ENCODE measurements around the gene DOCK2. TPM values are rescaled to one million over a fixed set of nuclear protein-coding genes. Genes with fewer than 3 reads are reported as not detected.
A peak's percentile ranks its signal among the peaks of the same experiment; 100 is the strongest.

The DOCK2 gene
- polyA plus RNA-seq, 1 of the 3 experiments (the other 2 are of a cell fraction), result 3.8 TPM

- WGBS (ENCODE audit: low lambda C conversion rate), result 71% methylated on average over 1 of the region's 1 CpG
- CTCF ChIA-PET, result interaction anchor here (1.1 to 1.3 kb wide), 2 partner anchors 10 to 289 kb away, joined by 3 to 5 read pairs; partner anchors contain the start of gene INSYN2B
Measured at GRCh38 chr5:169691471-169691870, 54.4 kb downstream of the DOCK2 start.

DNA sequence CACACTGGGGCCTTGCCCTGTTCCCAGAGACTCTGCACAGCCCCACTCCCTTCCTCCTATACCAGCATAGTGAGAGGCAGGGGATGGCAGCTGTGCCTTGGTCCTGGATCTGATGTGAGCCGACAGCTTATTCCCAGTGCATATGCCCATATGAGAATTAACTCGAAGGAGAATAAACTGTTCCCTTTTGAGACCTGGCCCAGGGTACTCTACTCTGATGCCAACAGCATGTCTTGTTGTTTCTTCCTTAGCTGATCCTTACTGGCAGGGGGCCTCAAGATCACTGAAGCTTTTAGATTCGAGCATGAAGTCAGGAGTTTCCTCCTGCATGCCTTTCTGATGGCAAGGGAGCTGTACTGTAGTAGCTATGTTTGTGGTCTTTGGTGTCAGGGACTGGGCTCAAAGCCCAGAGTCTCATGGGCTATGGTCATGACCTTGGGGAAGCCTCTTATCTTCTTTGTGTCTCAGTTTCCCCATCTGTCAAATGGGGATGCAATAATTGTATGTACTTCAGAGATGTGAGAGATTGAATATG is 57.1 kb downstream of the DOCK2 start:
- Histone ChIP-seq H3K9me2 (no peaks in the 10 kb centered on the region), H3K9me3 (no peaks in the 10 kb centered on the region), H2AFZ (ENCODE audit: low read depth) (no peak overlapping the region), H3F3A (replicated peaks; ENCODE audit: insufficient read depth) (peaks cover 34% of the 10 kb centered on the region), H3K9ac (no peak overlapping the region), H3K36me3 (replicated peaks in 1 of 2; ENCODE audit: control insufficient read depth in 1 of 2, insufficient read depth in 2 of 2, low read length in 1 of 2) (no peaks in the 10 kb centered on the region), H3K4me2 (no peak overlapping the region), H3K27ac (ENCODE audit: low read depth in 2 of 2, low read length in 1 of 2) (peak overlapping the region in 1 of 2 experiments; percentile 96; a peak in 2 of 4 replicates), H3K4me1 (ENCODE audit: control insufficient read depth in 1 of 2, insufficient read depth in 2 of 2, low read depth in 1 of 2, low read length in 1 of 2) (peaks cover 14 to 37% of the 10 kb centered on the region in 2 experiments), H4K20me1 (ENCODE audit: insufficient read depth) (no peaks in the 10 kb centered on the region), H3K4me3 (ENCODE audit: low read depth in 2 of 2, low read length in 1 of 2) (no peak overlapping the region), H3K79me2 (ENCODE audit: insufficient read depth) (peaks cover 9% of the 10 kb centered on the region; the same call in 1 of the 2 replicates), H3K27me3 (ENCODE audit: insufficient read depth) (no peaks in the 10 kb centered on the region)
- DNase-seq, result no peak
- ChIA-PET CTCF (interaction anchor here (2.6 kb wide), 1 partner anchor 8 kb away, joined by 14 read pairs; no protein-coding TSS in a partner anchor), POLR2A (no interaction called here)
- 89% methylated on average over 3 of the region's 3 CpGs for WGBS (ENCODE audit: low lambda C conversion rate)
- TF ChIP-seq RXRA (IDR thresholded peaks at IDR 0.05; ENCODE audit: borderline replicate concordance, low read depth) (no peak), CHD2 (IDR thresholded peaks at IDR 0.05; ENCODE audit: low read length, partially characterized antibody) (no peak), TEAD4 (IDR thresholded peaks at IDR 0.05; ENCODE audit: borderline replicate concordance, insufficient read depth) (no peak), RCOR1 (IDR thresholded peaks at IDR 0.05; ENCODE audit: low read length) (no peak), RFX5 (IDR thresholded peaks at IDR 0.05; ENCODE audit: low read length) (no peak), CTCF (IDR thresholded peaks at IDR 0.05) (no peak), EZH2phosphoT487 (IDR thresholded peaks at IDR 0.05; ENCODE audit: borderline replicate concordance, low read depth) (no peak), PBX3 (IDR thresholded peaks at IDR 0.05) (no peak), EP300 (IDR thresholded peaks at IDR 0.05; ENCODE audit: borderline replicate concordance in 1 of 2, low read depth in 1 of 2, low read length in 1 of 2) (no peak)

More at GRCh38 chr5:169691471-169691870, 54.4 kb downstream of the DOCK2 start:
- Histone ChIP-seq H3K9me2 (no peaks in the 10 kb centered on the region), H3K79me2 (ENCODE audit: insufficient read depth) (no peaks in the 10 kb centered on the region), H3K4me1 (ENCODE audit: control insufficient read depth in 1 of 2, insufficient read depth in 2 of 2, low read depth in 1 of 2, low read length in 1 of 2) (peaks cover 9 to 17% of the 10 kb centered on the region in 2 experiments), H3K27me3 (ENCODE audit: insufficient read depth) (no peaks in the 10 kb centered on the region), H4K20me1 (ENCODE audit: insufficient read depth) (no peaks in the 10 kb centered on the region), H3K36me3 (replicated peaks in 1 of 2; ENCODE audit: control insufficient read depth in 1 of 2, insufficient read depth in 2 of 2, low read length in 1 of 2) (no peaks in the 10 kb centered on the region), H2AFZ (ENCODE audit: low read depth) (no peak overlapping the region), H3K27ac (ENCODE audit: low read depth in 2 of 2, low read length in 1 of 2) (no peak overlapping the region), H3K9me3 (no peaks in the 10 kb centered on the region), H3K4me2 (no peak overlapping the region), H3K4me3 (ENCODE audit: low read depth in 2 of 2, low read length in 1 of 2) (no peak overlapping the region), H3K9ac (no peak overlapping the region), H3F3A (replicated peaks; ENCODE audit: insufficient read depth) (peaks cover 19% of the 10 kb centered on the region)
- DNase-seq, result no peak
- POLR2A ChIA-PET, result no interaction called here
- no peak for TF ChIP-seq ELF1 (IDR thresholded peaks at IDR 0.05)
- TF ChIP-seq YY1 (IDR thresholded peaks at IDR 0.05; ENCODE audit: low read depth), result no peak
- TF ChIP-seq, protein P1, sequence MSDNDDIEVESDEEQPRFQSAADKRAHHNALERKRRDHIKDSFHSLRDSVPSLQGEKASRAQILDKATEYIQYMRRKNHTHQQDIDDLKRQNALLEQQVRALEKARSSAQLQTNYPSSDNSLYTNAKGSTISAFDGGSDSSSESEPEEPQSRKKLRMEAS (IDR thresholded peaks at IDR 0.05; ENCODE audit: low read depth), result no peak
- no peak for TF ChIP-seq FOXM1 (IDR thresholded peaks at IDR 0.05; ENCODE audit: low read depth)
- no peak for TF ChIP-seq TAF1 (IDR thresholded peaks at IDR 0.05; ENCODE audit: borderline replicate concordance, low read depth, low read length)
- TF ChIP-seq MEF2A (IDR thresholded peaks at IDR 0.05; ENCODE audit: borderline replicate concordance, low read depth), result no peak
- TF ChIP-seq RAD21 (IDR thresholded peaks at IDR 0.05; ENCODE audit: low read length), result no peak
- TF ChIP-seq CHD2 (IDR thresholded peaks at IDR 0.05; ENCODE audit: low read length, partially characterized antibody), result no peak
- no peak for TF ChIP-seq GATA2 (CRISPR knock-in tag; IDR thresholded peaks at IDR 0.05)
- no peak for TF ChIP-seq FOSL2 (IDR thresholded peaks at IDR 0.05; ENCODE audit: borderline replicate concordance, low read depth)
- TF ChIP-seq USF1 (IDR thresholded peaks at IDR 0.05; ENCODE audit: borderline replicate concordance, low read depth), result no peak
- TF ChIP-seq JUND (IDR thresholded peaks at IDR 0.05), result no peak
- TF ChIP-seq, protein P2, sequence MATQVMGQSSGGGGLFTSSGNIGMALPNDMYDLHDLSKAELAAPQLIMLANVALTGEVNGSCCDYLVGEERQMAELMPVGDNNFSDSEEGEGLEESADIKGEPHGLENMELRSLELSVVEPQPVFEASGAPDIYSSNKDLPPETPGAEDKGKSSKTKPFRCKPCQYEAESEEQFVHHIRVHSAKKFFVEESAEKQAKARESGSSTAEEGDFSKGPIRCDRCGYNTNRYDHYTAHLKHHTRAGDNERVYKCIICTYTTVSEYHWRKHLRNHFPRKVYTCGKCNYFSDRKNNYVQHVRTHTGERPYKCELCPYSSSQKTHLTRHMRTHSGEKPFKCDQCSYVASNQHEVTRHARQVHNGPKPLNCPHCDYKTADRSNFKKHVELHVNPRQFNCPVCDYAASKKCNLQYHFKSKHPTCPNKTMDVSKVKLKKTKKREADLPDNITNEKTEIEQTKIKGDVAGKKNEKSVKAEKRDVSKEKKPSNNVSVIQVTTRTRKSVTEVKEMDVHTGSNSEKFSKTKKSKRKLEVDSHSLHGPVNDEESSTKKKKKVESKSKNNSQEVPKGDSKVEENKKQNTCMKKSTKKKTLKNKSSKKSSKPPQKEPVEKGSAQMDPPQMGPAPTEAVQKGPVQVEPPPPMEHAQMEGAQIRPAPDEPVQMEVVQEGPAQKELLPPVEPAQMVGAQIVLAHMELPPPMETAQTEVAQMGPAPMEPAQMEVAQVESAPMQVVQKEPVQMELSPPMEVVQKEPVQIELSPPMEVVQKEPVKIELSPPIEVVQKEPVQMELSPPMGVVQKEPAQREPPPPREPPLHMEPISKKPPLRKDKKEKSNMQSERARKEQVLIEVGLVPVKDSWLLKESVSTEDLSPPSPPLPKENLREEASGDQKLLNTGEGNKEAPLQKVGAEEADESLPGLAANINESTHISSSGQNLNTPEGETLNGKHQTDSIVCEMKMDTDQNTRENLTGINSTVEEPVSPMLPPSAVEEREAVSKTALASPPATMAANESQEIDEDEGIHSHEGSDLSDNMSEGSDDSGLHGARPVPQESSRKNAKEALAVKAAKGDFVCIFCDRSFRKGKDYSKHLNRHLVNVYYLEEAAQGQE (IDR thresholded peaks at IDR 0.05; ENCODE audit: low read depth, low read length), result no peak

All from SK-N-SH (cell line).